GM21526 (cell line): Measurements from ENCODE around the gene NUP214.
A peak's percentile ranks its signal among the peaks of the same experiment; 100 is the strongest.
"Not testable (repeated sequence)": the region's sequence is repeated elsewhere in the genome, so short reads cannot be mapped to it uniquely, and the experiment has no call there.

Experiments
- ATAC-seq: cut with Tn5 transposase; IDR thresholded peaks from one replicate; pipeline ENCODE4 v1.9.1; 2021; ENCODE audit warnings: moderate library complexity; ENCODE audit not compliant: unreplicated experiment, low FRiP score

NUP214 gene

DNA sequence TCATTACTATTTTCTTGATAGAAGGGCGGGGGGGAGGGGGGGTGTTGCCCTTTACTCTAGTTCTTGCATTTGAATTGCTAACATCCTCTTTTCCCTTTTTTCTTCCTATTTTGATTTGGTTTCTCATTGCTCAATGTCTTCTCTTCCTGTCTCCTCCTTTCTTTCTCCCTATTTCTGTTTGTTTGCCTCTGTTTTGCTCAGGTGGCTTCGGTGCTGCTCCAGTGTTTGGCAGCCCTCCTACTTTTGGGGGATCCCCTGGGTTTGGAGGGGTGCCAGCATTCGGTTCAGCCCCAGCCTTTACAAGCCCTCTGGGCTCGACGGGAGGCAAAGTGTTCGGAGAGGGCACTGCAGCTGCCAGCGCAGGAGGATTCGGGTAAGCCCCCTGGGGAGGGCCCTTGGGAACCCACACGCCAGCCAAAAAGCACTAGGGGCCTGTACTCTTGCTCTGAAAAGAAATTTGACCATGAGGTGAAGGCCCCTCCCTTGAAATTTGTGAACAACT, 102.6 kb downstream of the NUP214 start:
- ATAC-seq: no peak

DNA sequence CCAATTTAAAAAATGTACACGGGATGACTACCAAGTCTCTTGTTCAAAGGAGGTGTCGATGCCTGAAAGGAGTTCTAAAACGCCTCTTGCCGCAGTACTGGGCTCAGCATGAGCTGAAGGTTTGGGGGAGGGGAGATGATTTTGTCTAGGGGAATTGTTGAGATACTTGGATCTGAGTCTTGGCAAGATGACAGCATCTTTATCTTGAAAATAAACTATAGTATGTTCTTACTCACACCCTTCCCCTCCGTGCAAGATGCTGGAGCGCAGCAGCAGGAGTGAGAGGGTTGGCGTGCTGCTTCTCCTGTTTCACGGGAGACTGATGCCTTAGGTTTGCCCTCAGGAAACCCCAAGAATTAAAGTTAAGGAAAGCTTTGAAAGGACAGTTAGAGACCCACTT, 103.6 kb downstream of the NUP214 start:
- no peak for ATAC-seq

DNA sequence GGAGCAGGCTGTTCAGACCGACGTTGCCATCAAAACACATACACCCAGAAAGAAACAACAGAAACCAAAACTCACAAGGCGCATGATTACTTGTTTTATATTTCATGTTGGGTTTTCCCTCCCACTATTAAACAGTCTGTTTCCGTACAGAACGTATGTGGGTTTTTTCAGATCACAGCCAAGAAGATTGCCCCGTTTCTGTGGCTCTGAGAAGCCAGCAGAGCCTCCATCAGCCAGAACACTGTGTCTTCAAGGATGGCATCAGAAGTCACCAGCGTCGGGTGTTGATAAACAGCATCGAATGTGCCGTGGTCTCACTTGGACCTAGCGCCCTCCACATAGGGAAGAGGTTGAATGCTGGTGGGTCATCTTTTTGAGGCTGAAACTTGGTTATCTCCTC, 108.2 kb downstream of the NUP214 start:
- ATAC-seq: no peak

DNA sequence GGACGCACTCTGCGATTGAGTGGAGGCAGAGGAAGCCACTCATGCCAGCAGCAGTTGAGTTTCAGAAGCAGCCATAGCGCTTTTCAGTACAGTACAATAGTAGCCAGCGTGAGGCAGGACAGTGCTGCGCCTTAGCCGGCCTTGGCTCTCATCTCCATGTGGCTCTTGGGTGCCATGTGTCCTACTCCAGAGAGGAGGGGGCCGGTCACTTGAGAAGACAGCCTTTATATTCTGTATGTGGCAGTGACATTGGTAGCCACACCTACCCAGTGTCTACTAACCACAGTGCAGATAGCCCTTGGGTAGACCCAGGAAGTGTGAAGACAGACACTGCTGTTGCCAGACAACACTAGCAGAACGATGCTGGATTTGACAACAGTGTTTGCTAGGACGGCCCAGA, 108.6 kb downstream of the NUP214 start:
- ATAC-seq: no peak

DNA sequence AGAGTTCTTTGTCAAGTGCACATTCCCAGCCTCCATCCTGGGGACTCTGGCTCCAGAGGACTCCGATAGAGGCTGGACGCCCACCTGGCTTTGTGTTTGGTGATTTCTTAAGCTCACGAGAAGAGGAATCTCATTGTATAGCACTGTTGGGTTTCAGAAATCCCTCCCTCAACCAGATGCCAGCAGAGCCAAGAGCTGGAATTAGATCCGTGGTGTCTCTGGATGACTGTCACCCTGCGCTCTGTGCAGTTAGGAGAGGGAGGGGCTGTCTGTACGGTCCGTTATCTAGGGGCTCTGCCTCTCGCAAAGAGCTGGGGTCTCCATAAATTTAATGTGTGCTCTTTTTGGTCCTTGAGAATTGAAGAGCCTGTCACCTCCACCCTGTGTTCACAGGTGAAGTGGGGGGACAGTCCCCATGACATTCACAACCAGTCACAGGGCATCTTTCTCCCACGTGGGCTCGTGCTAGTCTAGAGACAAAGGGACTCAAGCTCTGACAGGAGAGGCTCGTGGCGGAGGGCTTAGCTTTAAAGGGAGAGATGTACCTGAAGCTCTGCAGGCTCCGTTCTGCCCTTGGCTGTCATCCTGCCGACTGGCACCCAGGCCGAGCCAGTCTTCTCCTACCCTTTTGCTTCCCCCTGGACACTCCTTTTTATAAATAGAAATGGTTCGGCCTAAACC, 109.6 kb downstream of the NUP214 start:
- ATAC-seq: no peak

DNA sequence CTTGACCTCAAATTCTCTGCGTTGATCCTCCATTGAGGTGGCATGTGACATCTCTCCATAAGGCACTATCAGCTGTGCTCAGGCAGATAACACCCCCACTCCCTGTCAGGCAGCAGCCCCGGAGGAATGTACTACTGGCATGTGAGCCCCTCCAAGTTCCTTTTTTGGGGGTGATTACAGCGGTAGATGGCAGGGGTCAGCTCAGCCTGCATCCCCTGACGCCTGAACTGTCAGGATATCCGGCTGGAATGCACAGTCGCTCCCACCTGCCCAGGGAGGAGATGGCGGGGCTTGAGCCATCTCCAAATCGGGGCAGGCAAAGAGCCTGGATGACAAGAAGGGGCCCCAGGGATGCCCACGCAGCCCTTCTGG, 110.1 kb downstream of the NUP214 start:
- ATAC-seq: no peak

DNA sequence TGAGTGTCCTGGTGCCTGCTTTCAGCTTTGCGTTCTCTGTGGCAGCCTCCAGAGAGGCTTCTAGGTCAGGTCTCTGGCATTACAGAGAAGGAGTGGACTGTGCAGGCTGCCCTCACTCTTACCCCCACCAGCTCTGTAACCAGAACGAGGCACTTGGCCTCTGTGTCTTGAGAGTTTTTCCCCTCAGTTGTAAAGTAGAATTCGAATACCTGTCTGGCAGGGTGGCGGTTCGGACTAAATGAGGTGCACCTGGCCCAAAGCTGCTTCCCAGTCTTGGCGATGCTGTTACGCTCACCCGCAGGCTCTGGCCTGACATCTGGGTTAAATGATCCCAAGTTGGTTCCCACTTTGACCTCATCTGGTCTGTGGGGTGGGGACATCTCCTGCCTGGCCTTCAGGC, 110.8 kb downstream of the NUP214 start:
- ATAC-seq: no peak

DNA sequence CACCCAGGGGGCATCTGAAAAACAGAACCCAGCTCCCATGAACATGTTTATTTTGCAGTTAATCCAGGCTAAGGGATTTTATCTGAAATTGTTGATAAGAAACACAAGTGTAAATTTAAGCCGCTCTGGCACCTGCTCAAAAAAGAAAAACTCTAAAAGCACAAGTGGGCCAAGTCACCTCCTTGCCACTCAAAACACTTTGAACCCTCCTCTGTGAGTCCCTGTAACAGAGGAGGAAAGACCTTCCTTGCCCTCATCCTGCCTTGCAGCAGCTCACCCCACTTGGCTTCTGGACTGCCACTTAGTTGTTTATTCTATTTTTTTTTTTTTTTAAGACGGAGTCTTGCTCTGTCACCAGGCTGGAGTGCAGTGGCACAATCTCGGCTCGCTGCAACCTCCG, 111.4 kb downstream of the NUP214 start:
- ATAC-seq: no peak

DNA sequence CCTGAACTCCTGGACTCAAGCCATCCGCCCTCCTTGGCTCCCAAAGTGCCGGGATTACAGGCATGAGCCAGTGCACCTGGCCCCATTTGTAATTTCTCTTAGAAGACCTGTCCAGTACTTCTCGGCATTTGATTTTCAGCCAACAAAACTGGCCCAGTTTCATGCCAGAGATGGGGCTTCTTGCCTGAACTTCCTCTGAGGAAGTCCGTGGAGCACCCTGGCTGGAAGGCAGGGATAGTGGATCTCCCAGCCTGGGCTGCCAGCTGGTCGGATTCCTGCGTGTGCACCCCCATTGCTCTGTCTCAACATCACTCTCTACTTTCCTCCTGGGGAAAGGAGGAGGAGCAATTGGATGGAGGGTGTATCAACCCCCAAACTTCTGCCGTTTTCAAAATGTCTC, 111.9 kb downstream of the NUP214 start:
- ATAC-seq: no peak

DNA sequence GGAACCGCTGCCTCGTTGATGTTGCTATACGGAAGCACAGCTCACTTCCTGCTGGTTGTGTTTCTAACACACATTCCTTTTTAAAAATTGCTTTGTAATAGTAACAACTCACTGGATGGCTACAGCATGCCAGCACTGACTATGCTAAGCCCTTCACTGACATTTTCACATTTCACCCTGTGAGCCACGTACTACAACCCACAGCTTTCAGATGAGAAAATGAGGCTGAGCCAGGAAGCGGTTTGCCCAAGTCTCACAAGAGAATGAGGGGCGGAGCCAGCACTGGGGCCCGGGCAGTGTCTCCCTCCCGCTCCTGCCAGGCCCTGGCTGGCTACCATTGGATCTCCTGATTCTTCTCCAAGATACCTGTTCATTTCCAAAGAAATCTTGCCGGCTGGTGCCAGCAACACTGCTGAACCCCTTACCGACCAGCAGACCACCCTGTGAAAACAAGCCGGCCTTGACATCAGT, 112.6 kb downstream of the NUP214 start:
- peak; percentile 65 for ATAC-seq

DNA sequence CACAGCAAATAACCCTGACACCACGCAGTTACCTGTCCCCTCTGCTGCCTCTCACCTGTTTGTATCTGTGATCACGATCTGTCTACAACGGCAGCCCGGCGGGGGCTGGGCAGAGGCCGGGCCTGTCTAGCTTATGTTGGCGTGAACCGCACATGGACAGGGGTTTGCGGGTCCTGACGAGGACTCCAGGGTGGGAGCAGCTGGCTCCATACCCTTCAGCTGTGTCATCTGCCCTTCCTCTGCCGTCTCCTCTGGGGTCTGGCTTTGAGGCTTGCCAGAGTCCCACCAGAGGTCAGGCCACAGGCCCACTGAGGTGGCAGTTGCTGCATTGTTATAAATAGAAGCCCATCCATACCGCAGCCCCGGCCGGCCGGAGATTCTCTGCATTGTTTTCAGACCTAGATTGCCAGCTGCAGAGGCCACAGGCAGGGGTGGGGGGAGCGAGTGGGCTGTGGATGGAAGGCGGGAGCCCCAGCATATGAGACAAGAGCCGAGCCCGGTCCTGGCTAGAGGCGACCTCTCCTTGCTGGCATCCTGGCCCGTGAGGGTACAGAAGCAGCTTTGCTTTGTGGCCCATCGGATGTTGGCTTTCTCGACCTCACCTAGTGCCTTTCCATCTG, 113.1 kb downstream of the NUP214 start:
- no peak for ATAC-seq

DNA sequence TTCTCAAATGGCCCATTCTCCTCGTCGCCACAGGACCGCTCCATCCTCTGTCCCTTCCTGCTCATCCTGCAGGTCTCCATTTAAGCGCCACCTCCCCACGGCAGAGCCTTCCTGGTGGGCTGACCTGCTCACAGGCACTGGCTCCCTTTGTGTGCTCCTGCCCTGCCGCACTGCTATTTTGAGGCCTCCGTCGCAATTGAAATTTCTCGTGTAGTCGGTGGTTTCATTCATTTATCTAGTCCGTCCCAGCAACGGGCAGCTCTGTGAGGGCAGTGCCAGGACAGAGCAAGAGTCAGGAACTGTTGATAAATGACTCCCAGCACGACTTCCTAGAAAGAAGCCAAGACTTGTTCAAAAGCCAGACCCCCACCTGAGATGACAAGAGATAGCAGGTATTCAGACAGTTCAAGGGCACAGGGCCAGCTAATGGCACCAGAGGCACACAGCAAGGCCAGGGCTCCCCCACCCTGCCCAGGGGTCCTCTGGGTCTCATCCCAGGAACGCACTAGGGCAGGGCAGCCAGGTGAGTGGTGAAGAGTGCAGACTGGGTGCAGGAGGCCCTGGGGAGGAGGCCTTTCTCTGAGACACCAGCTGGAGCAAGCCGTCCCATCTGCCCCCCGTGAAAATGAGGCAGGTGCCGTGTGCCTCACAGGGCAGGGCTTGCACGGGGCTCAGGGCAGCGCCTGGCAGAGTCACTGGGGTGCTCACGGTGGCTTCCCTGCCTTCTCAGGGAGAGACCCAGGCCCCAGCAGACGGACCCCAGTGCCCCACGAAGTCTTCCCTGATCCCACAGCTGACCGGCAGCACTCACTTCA, 114.0 kb downstream of the NUP214 start:
- ATAC-seq: no peak

DNA sequence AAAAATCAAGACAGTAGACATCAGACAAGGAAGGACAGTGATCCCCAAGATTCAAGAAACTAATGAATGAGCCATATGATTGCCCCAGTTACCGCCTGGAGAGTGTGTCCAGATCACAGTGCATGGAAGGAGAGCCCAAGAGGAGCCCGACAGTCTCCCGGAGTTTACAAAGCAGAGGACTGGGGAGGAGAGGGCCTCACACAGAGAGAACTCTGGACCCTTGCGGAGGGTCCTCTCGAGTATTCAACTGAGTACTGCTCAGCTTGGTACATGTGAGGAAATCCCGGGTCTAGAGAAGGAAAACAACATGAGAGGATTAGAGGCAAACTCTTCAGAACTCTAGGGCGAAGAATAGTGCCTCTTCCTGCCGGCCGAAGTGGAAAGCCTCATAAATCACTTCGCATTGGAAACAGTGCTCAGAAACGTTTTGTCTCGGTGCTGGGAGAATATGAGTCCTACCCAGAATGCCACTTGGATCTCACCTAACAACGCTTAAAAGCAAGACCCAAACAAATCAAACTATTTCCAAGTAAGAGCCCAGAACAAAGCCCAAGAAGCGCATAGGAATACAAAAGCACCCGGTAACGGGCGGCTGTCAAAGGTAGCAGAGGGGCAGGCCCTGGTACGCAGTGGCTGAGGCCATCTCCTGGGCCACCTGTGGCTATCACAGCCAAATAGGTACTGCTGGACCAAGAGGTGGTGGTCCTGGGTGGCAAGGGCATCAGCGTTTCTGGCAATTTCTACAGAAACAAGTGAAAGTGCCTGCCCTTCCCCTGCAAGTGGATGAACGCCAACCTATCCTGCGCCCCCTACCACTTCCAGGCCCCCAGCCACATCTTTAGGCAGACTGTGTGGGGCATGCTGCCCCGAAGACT, 114.9 kb downstream of the NUP214 start:
- ATAC-seq: no peak

DNA sequence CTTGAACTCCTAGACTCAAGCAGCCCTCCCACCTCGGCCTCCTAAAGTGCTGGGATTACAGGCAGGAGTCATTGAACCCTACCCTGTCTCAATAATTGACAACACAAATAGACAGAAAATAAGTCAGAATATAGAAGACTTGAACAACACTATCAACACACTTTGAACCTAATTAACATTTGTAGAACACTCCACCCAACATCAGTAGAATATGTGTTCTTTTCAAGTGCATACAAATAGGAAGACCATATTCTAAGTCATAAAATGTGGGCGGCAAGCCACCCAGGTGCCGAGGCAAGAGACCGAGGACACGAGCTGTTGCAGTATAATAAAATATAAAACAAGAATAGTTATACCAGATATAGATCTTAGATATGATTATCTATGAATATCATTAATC, 118.9 kb downstream of the NUP214 start:
- not testable (repeated sequence) for ATAC-seq

DNA sequence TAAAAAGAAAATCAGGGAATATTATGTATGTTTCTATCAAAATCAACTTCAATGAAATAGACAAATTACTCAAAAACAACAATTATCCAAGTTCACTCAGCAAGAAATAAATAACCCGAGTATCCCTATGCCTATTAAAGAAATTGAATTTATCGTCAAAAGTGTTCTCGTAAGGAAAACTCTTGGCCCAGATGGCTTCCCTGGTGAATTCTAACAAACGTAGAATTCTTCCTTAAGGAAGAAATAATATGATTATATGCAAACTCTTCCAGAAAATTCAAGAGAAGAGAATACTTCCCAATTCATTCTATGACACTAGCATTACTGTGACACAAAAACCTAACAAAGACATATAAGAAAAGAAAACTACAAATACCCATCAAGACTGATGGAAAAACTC, 121.2 kb downstream of the NUP214 start:
- ATAC-seq: no peak

DNA sequence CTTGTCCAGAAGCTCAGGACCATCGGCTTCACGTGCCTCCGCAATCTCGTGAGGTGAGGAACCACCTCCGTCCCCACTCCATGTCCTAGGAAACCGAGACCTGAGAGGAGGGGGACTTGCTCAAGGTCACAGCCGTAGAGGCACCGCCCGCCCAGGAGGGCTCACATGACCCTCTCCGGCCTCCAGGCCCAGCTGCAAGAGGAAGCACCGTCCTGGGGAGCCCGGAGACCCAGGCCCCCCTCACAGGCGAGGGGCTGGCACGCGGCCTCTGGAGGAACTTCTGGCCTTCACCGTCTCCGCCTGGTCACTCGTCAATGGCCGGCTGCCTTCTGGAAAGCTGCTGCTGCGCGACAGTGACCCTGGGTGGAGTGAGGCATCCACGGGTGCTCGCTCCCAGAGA, 126.7 kb downstream of the NUP214 start:
- no peak for ATAC-seq

DNA sequence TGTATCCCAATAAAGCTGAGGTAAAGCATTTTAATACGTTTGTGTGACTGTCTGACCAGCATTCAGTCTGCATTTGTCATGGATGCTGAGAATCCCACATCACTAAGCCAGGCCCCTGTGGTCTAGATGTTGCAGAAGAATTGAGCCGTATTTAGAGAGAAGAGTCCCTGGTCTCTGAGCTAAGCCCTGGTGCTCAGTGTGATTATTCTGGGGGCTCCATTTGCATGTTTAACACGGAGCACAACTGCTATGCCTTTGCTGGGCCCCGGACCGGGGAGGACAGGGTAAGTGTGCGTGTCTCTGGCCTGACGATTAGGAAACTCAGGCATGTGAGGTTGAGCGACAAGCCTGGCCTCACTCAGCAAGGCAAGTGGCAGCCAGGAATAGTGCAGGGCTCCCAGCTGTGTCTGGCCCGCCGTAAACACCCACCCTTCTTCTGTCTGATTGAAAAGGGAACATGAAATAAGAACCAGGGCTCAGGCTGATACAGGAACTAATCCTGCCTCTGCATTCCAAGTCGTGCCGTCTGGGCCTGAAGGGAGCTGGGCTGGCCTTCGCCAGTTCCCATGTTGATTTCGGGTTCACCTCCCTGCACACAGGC, 128.6 kb downstream of the NUP214 start:
- no peak for ATAC-seq

DNA sequence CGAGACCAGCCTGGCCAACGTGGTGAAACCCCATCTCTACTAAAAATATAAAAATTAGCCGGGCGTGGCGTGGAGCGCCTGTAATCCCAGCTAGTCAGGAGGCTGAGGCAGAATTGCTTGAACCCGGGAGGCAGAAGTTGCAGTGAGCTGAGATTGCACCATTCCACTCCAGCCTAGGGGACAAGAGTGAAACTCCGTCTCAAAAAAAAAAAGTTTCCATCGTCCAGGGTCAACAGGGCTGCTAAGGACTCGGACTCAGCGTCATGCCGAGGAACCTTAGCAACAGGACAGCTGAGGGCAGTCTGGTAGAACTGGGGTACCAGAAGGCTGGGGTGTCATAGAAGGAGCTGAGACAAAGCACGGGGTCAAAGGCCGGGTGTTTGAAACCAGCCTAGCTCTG, 129.2 kb downstream of the NUP214 start:
- ATAC-seq: no peak

DNA sequence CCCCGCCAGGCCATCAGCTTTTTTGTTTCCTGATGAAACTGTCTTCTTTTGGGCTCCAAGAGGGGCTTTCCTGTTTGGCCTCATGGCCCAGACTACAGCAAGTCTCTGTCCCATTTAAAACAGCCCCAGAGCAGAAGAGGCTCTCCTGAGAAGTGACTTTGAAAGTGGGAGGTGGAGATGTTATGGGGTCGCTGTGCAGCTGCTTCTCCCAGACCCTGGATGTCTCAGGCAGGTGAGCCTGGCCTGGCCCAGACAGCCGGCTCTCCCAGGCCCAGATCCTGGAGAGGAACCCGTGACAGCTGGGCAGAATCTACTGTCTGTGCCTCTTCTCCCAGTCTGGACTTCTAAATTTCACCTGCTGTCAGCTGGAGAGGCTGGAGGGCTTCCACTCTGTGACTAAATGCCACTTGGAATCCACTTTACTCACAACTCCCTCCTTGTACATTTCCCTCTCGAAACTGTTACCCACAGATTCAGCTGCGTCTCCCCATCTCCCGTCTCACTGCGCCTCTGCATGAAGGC, 130.4 kb downstream of the NUP214 start:
- ATAC-seq: no peak
